ENCODE results near the gene APOF. TPM values are rescaled to one million over a fixed set of nuclear protein-coding genes. Genes with fewer than 3 reads are reported as not detected.
A peak's percentile ranks its signal among the peaks of the same experiment; 100 is the strongest.
"Not testable (repeated sequence)": the region's sequence is repeated elsewhere in the genome, so short reads cannot be mapped to it uniquely, and the experiment has no call there.

The APOF gene
- total RNA-seq, 1 donor from 2014 or later = 0.20 TPM

DNA sequence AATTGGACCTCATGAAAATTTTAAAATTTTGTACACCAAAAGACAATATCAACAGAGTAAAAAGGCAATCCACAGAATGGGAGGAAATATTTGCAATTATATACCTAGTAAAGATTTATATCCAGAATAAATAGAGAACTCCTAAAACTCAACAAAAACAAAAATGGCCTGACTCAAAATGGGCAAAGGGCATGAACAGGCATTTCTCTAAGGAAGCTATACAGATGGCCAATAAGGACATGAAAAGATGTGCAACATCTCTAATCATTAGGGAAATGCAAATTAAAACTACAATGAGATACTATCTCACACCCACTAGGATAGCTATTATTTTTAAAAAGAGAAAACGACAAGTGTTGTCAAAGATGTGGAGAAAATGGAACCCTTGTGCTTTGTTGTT is 10.9 kb upstream of the APOF start:
- no peak for DNase-seq (ENCODE audit: low spot score)

DNA sequence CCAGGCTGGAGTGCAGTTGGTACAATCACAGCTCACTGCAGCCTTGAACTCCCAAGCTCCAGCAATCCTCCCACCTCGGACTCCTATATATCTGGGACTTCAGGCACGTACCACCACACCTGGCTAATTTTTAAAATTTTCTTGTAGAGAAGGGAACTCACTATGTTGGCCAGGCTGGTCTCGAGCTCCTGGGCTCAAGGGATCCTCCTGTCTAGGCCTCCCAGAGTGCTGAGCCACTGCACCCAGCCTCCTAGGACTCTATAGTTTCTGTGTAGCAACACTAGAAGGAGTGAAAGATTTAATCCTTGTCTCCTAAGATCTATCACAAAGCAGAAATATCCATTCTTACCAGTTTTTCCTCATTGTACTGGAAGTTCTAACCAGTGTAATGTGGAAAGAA is 4.3 kb upstream of the APOF start:
- no peak for DNase-seq (ENCODE audit: low spot score)

DNA sequence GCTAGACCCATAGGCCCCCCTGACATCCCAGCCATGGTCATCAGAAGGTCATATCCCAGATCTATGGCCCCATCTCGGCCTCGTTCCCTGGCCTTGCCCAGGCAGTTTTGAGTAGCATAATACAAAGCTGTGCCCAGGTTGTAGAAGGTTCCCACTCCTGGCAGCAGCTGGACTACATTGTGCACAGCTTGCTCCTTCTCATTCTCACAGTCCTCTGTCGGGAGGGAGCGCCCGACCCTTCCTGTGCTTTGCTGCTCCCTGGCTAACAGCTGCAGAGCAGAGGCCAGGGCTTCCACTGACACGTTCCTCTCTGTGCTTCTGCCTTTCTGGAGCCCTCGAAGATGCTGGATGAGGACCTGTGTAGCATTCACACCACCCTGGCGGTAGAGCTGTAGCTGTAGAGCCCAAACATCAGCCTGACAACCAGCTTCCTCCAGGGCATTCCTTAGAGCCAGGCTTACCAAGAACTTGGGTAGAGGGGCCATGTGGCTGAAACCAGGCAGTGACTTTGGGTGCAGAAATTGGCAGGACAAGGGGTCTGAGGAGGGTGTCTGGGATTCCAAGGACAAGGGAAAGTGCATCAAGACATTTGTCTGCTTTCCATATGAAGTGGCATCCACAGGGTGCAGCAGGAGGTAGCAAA is 1.0 kb downstream of the APOF start:
- no peak for DNase-seq (ENCODE audit: low spot score)

DNA sequence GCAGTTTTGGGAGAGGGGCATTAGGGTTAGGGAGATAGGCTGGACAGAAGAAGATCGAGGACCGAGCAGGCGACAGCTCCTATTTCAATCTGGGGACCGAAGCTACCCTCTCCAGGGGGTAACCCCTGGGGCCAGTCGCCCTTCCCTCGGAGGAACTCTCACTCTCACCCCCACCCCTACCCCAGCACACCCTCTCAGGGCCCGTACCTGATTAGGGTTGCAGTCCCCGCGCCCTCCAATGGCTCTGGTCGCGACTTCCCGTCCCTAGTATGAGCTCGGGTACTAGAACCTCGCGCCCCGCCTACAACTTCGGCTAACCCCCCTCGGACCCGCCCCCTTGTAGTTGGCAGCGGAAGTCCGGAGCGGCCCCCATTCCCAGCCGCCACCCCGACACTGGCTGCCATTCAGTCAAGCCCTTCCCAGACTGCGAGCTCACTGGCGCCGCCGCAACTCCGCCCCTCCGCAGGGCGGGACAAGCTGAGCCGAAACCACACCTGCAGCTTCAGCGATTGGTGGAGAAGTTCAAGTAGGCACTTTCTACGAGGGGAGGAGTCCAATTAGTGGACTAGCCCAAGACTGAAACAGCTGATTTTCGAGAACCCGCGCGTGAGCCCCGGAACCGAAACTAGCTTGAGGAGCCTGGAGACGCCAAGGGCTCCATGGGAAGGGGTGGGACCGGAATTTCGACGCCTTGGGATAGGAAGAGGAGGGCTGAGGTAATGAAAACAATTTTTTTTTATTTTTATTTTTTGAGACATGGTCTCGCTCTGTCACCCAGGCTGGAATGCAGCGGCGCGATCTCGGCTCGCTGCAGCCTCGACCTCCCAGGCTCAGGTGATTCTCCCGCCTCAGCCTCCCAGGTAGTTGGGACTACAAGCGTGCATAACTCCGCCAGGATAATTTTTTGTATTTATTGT is 2.5 kb downstream of the APOF start, which contains the start of gene STAT2:
Gene STAT2 (minus strand): TSS at position 257 of the 917 bp plus-strand sequence. CDS start 3,536 bp downstream, outside the sequence.
- DNase-seq (ENCODE audit: low spot score) = peak; percentile 99

DNA sequence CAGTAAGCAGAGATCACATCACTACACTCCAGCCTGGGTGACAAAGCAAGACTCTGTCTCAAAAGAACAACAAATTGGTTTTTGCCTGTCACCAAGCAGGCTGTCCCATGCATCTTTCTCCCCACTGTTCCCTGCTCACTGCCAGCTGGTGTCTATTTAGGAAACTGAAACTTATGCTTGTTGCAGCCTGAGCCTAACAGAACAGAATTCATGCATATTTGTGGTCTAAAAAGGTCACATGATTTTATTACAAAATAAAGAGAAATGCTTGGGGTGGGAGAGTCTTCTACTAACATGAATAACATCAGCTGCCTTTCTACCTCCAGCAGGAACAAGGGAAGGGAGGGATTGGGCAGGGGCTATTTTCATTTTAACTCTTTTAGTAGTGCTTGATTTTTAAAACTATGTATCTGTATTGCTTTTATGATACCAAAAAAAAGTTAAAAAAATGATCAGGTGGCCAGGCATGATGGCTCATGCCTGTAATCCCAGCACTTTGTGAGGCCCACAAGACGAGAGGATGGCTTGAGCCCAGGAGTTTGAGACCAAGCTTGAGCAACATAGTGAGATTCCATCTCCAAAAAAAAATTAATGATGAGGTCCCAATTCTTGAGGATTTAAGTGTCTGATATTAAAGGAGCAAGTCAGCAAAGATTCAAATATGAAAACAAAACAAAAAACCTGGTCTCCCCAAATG is 3.7 kb downstream of the APOF start:
- DNase-seq (ENCODE audit: low spot score) = no peak

DNA sequence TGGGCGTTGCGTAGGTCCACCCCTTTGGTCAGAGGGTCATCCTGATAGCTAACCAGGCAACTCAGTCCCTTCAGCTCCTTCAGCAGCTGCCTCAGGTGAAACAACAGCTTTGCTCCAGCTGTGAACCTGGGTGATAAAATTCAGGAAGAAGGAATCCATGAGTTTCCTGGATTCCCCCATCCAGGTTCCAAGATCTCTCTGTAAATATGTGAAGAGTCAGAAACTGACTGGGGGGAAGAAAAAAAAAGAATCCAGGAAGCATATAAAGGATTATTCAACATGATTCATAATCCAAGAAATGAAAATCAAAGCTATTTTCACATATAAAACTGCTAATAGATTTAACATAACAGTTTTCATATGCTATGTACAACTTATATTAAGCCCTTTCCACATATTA is 11.3 kb downstream of the APOF start:
- no peak for DNase-seq (ENCODE audit: low spot score)

DNA sequence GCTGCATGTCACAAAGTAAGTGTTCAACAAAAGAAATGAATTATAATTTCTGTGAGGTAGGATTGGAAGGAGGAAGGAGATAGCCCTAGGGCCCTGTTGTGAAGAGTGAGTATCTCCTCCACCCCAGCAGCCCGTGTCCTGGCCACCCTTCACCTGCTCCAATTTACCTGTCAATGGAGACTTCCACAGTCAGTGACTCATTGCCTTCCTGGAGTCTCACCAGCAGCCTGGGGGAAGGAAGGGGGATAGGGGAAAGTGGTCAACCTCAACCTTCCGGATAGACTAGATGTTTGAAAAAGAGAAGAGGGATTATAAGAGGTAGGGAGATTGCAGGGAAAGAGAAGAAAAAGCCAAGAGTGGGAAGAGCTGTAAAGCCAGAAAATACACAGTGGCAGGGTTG is 12.0 kb downstream of the APOF start:
- DNase-seq (ENCODE audit: low spot score) = no peak

DNA sequence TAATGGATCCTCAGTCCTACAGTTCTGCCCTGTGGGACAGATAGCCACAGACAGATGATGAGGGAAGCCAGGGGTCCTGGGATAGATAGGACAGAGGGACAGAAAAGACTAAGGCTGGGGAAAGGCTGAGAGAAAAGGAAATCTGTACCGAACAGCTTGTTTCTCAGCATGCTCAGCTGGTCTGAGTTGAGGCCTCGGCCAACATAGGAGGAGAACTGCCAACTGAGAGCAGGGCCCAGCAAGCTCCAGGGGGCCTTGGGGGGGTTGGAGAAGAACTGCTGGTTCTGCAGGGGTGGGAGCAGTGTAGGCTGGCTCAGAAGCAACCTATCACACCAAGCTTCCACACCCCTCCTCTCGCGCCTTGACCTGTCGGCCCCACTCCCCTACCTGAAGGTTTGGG is 13.9 kb downstream of the APOF start:
- DNase-seq (ENCODE audit: low spot score) = no peak

DNA sequence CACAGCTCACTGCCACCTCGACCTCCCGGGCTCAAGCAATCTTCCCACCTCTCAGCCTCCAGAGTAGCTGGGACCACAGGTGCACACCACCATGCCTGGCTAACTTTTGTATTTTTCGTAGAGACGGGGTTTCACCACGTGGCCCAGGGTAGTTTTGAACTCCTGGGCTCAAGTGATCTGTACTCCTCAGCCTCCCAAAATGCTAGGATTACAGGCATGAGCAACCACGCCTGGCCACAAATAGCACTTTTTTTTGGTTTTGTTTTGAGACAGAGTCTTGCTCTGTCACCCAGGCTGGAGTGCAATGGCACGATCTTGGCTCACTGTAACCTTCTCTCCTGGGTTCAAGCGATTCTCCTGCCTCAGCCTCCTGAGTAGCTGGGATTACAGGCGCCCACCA is 15.4 kb downstream of the APOF start:
- DNase-seq (ENCODE audit: low spot score) = not testable (repeated sequence)

DNA sequence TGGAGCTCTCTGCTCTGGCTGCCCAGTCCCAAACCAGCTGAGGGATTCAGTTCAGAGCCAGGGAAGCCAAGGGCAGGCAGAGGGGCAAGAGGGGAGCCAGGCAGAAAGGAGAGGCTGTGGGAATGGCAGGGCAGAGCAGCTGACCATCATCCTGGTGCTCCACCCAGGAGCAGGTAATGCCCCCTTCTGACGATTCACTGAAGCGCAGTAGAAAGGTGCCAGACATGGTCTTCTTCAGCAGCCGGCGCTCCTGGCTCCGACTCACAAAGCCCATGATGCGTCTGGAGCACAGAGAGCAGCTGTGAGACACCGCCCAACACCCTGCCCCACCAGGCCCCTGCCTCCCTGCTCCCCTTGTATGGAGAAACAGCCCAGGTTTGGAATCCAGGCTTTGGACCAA is 16.0 kb downstream of the APOF start:
- no peak for DNase-seq (ENCODE audit: low spot score)

DNA sequence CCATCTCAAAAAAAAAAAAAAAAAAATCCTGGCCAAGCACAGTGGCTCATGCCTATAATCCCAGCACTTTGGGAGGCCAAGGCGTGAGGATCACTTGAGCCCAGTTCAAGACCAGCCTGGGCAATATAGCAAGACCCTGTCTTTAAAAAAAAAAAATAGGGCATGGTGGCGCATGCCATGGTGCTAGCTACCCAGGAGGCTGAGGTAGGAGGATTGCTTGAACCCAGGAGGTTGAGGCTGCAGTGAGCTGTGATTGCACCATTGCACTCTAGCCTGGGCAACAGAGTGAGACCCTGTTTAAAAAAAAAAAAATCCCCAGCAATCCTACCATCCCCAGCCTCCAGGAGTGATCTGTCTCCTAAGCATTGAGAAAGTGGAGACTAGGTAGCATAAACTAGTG is 20.4 kb downstream of the APOF start:
- not testable (repeated sequence) for DNase-seq (ENCODE audit: low spot score)

DNA sequence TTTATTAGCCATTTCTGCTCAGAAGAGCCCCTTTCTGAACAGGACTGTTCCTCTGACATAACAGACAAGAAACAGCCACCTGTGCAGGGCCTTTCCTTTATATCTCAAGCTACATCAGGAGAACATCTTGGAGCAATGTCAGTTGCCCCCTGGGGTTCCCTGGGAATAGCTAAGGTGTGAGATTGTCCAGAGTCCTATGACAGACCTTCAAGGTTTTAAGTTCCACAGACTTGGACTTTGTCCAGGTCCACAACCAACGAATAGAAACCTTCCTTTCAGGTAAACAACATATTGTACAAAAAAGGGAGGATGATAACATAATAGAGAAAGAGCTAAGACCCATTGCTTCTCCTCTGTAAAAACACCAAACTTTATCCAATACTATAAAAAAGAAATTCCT is 21.0 kb downstream of the APOF start:
- DNase-seq (ENCODE audit: low spot score) = no peak

DNA sequence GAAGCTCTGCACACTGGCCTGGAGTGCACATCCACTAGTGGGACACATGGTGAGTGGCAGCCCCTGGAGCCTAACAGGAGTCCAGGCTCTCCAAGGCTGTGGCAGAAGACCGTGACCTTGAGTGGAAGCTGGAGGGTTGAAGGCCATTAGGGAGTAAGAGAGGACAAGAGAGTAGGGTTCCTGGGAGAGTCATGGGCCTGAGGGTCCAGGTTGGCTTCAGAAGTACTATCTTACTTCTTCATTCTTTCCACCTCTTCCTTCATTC is 23.6 kb downstream of the APOF start:
- no peak for DNase-seq (ENCODE audit: low spot score)

DNA sequence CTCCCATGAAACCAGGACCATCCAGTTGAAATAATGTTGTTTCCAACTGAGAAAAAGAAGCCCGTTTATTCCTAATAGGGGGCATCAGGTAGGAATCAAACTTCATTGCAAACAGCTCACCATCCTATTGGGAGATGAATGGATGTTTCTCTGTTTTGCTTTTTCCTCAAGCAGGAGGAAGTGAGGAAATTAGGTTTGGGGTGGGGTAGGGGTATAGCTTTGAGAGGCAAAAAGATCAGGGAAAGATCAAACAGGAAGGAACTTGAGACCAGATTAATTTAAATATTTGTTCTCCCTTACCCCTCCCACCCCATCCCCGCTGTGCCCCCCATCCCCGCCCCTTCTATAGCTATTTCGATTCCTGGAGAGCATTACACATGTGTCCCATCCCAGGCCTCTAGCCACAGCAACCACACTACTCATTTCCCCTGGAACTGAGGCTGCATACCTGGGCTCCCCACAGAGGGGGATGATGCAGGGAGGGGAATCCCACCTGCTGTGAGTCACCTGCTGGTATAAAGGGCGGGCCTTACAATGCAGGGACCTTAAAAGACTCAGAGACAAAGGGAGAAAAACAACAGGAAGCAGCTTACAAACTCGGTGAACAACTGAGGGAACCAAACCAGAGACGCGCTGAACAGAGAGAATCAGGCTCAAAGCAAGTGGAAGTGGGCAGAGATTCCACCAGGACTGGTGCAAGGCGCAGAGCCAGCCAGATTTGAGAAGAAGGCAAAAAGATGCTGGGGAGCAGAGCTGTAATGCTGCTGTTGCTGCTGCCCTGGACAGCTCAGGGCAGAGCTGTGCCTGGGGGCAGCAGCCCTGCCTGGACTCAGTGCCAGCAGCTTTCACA is 24.1 kb downstream of the APOF start, which contains the start of gene IL23A:
Gene IL23A (plus strand): TSS at position 577 of the 850 bp plus-strand sequence. CDS start 161 bp downstream, at position 738.
- DNase-seq (ENCODE audit: low spot score) = no peak

DNA sequence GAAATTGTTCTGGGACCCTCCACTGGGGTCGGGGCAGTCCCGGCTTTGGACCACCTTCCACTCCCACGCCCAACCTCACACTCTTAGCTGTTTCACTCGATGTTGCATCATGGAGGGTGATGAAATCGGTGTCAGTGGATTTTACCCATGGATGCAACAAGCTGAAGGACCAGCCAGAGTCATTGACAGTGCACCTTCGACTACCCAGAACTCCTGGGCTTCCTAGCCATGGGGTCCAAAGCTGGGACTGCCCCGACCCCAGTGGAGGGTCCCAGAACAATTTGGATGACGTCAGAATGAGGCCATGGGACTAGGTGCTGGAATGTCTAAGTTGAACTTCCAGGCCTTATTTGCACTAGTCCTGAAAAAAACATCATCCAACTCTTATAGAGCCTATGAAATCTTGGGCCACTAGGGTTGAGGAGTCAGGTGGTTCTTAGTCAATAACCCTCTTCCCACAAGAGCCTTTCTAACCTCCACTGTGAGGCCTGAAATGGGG is 24.9 kb downstream of the APOF start:
- no peak for DNase-seq (ENCODE audit: low spot score)

DNA sequence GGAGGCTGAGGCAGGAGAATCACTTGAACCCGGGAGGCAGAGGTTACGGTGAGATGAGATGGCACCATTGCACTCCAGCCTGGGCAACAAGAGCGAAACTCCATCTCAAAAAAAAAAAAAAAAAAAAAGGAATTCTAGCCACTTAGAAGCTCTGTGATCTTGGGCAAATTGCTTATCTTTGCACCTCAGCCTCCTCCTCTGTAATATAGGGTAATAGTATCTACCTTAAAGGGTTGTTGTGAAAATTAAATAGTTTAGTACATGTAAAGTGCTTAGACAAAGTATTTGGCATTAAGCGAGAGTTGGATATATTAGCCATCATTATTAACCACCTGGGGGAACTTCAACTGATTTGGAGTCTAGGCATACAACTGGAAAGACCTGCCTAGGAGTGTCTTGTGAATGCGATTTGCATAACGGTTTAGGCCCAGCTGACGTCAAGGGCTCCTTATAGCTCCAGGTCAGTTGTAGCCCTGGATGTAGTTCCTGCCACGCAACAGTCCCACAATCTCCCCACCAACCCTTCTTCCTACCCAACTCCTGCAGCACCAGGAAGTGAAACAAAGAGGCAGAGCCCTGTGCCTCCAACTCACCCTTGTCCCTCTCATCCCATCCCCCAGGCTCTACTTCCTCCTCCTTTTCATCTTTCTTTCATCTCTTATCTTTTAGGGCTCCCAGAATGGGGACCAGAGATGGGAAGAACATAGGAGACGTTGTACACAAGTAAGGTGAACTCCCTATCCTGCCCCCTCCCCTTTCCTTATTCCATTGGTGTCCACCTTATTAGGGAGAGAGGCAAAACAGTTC is 26.1 kb downstream of the APOF start:
- DNase-seq (ENCODE audit: low spot score) = no peak

DNA sequence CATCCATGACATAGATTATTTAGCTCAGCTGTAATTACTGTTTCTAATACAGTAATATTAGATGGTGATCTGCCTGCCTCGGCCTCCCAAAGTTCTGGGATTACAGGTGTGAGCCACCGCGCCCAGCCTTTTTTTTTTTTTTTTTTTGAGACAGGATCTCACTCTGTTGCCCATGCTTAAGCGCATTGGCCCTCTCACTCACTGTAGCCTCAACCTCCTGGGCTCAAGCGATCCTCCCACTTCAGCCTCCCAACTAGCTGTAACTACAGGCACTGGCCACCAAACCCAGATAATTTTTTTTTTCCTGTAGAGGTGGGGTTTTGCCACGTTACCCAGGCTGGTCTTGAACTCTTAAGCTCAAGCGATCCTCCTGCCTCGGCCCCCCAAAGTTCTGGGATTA is 27.1 kb downstream of the APOF start:
- DNase-seq (ENCODE audit: low spot score) = not testable (repeated sequence)

DNA sequence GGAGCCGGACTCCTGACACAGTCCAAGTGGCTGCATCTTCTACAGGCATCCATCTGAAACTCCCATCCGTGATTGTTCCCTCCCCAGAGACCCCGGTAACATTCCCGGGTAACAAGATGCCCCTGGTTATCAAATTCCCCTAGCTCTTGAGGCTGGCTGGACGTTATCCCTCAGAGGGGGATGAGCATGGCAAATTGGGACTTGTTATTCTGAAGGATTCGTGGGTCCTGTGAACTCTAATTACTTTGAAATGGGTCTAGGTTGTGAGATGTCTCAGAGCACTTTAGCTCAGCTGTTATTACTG is 28.2 kb downstream of the APOF start:
- DNase-seq (ENCODE audit: low spot score) = no peak

DNA sequence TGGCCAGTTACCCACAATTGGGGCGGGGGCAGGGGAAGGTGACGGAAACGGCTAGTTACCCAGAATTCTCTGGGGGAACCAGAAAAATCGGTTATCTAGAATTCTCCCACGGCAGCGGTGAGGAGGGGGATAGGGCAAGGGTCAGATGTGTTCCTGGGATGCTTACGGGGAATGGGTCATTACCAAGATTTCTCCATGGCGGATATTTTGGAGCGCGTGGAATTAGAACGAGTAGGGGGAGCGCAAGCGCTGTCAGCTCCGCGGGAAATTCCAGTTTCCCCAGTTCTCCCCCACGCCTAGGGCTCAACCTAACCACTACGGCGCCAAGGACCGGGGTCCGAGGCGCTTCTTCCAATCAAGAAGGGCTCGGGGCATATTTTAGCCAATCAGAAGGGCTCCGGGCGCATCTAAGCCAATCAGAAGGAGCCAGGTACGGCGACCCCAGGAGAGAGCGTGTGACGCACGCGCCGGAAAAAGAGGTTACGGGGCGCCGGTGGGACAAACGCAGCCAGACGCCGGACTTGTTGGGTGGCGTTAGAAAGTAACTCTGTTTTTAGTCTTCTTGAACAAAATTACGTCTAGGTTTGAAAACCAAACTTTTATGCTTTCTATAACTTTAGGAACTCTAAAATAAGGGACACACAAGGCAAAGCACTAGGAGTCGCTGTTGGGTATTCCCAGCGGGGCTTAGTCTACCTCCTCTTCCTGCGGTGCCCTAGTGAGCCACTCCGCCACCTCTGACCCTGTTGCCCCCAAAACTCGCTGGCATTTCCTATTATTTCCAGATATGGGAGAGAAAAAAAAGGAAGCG is 28.8 kb downstream of the APOF start, which contains the start of gene PAN2:
Gene PAN2 (minus strand): TSS at position 322 of the 811 bp plus-strand sequence. CDS start 906 bp downstream, outside the sequence.
- peak; percentile 96 for DNase-seq (ENCODE audit: low spot score)

DNA sequence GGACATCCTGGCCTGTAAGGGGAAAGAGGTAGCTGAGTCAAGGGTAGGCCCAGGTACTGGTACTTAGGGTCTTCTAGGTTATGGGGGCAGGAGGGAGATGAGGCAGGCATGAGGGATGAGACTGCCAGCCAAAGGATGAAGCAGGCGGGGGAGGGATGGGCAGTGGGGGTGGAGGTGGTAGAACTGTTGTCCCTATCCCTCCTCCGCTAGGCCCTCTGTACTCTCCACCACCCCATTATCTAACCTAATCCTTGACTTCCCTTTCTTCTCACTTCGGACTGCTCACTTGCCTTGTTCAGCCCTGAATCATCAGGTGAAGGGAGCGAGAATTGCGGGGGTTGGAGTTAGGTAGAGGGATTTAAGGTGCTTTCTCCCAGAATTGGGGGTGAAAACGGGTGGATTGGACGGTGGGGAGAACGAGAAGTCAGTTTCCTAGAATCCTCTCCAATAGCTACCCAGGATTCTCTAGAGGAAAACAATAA is 29.4 kb downstream of the APOF start:
- no peak for DNase-seq (ENCODE audit: low spot score)

Measured in mucosa of gallbladder (tissue), 1 donor.